KG1 (cell line): ENCODE results near the gene NET1.
"Not testable (repeated sequence)": the region's sequence is repeated elsewhere in the genome, so short reads cannot be mapped to it uniquely, and the experiment has no call there.

Source experiments
- DNase-seq: peaks from one replicate; lab custom pipeline; 2025; lab: John Stamatoyannopoulos, UW

Gene NET1

DNA sequence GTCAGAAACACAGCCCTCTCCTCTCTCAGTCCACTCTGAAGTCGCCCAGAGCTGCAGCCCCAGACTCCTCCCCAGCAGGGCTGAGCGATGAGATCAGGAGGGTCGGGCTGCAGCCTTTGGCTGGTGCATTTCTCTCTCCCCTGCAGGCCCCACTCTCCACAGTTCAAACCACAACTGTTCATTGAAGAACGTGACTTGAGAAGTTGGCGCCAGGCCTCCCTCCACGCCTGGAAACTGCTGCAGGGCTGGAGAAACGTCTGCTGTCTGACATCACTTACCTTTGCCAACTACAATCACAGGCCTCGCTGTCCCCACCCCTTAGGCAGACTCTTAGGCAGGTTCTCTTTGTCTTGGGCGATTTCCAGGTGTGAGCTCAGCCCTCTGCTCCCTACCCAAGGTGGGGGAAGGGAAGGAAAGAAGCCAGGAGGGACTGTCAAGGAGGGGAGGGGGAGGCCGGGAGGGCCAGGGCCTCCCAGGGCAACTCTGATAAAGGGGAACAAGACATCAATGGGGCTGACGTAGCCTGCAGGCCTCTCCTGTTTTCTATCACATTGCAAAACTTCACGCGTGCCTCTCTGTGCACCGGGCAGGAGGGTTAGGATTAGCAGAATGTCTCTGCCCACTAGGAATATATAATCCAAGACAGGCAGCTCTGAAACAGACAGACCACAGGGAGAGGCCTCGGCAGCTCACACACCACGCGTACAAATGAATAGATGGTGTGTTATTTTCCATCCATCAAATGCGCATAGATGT, 54.3 kb downstream of the NET1 start:
- no peak for DNase-seq

DNA sequence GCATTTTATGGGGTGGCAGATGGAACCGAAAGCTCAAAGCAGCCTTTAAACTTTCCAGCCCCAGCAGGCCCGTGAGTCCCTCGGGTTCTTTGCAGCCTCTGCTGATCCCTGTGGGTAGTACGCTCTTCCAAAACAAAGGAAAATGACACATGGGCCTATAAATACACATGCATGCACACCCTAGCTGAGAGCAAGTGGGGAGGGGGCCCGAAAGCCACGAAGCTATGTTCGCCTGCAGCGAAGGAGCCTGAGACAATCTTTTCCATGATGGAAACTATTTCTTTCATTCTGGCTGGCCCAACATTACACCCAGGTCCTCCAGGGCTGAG, 54.8 kb downstream of the NET1 start:
- DNase-seq, result no peak

DNA sequence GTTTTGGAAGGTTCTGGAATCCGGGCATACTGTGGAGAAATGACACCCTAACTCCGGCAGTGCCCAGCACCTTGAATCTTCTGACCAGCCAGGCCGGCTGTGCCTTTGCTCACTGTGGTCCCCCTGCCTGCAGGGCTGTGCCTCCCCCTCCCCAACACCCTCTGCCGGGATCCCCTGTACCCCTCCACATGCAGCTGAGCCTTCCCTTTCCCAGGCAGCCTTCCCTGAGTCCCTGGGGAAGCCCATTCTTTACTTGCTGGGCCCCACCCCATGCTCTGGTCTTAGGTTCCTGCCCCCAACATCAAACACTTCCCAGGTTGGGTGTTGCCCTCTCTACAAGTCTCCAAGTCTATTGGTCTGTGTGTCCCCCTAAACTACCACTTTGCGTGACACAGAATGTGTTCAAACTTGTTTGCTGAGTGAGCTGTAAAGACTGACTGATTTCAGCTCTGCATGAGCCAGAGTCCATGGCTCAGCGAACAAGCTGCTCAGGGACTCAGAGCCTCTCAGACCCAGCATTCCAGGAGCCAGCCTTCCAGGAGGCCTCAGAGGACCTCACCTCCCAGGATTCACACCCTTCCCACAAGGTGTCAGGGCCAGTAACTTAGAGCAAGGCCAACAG, 55.4 kb downstream of the NET1 start:
- DNase-seq, result no peak

DNA sequence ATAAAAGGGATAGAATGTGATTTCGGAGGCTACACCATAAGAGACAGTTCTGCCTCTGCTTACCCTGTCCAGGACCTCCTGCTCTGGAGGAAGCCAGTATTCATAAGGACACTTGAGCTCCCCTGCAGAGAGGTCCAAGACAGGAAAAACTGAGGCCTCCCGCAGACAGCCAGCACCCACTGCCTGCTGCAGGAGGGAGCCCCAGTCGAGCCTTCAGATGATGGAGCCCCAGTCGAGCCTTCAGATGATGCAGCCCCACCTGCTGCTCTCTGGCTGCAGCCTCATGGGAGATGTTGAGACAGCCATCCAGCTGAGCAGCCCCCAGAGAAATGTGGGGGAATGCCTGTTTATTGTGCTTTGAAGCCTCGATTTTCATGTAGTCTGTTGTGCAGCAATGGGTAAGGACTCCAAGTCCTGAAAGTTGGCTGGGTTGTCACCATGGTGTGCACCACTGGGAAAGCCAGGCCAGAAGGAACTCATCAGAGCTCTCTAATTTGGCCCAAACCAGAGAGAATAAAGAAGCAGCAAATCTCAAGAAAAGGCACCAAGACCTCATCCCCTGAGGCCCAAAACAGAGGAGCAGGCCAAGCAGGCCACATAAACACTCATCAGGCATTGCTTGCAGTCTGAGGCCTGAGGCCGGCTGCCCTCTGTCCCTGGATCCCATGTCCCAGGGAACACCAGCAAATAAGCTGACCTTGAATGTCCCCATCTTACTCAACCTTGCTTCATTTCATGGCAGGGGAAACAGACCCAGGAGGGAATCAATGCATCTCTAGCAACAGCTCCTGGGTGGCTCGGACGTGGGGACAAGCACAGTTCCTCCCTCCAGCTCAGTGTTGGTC, 56.1 kb downstream of the NET1 start:
- DNase-seq, result no peak

DNA sequence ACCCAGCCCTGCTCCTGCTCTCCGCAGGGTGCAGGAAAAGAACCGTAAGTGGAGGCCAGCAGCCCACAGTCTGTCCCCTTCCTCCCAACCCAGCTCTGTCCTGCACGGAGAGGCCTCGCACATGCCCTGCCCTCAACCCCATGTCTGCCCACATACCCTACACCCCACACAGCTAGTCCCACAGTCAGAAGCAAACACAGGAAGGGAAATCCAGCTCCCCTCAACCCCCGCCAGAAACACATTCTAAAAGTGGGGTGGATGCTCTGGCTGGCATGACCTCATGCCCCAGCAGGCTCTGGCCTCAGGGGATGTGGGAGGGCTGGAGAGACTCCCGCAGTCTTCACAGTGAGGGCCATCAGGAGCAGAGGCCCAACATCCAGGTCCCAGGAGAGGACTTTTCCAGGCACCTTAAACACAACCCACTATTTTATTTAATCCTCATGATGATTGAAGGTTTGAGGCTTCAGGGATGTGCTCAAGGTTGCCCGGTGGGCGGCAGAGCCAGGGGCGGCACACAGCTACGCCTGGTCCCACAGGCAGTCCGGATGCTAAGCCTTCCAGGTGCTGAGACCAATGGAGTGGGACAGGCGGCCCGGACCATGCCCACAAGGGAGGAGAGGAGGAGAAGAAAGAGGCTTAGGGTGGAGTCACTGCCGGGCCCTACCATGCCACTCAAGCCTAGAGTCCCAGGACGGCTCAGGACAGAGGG, 57.1 kb downstream of the NET1 start:
- no peak for DNase-seq

DNA sequence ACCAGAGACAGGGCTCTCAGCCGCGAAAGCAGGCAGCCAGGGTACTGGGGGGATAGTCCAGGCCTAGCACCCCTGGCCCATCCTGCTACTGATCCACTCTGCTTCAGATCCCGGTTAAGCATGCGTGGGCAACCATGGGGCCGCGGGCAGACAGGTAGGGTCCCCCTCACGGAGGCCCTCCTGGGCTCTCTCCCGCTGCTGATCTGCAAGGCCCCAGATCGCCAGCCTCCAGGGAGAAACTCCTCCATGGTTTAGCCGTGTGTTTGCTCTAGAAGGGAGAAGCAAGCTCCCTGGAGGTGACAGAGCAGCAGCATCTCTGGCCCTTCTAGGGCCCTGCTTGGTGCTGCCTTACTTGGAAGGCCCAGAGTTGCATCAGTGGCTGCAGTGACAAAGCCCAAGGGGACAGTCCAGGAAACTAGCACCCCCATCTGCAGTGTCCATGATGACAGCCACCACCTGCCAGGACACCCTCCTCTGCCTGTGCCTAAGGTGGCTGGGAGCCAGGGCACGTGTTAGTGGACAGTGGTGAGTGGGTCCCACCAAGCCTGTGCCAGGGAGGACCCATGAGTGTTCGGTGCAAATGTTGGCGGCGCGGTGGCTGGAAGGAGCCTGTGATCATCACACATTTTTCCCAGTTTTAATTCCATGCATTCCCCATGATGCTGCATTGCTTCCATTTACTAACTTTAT, 57.9 kb downstream of the NET1 start:
- DNase-seq, result no peak

DNA sequence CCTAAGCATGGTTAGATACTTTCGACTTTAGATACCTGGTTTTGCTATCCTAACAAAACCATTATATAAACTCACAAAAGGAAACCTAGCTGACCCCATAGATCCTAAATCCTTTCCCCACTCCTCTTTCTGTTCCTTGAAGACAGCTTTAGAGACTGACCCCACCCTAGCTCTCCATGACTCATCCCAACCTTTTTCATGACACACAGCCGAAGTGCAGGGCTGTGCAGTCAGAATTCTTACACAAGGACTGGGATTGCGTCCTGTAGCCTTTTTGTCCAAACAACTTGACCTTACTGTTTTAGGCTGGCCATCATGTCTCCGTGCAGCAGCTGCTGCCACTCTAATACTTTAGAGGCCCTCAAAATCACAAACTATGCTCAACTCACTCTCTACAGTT, 62.3 kb downstream of the NET1 start:
- not testable (repeated sequence) for DNase-seq

DNA sequence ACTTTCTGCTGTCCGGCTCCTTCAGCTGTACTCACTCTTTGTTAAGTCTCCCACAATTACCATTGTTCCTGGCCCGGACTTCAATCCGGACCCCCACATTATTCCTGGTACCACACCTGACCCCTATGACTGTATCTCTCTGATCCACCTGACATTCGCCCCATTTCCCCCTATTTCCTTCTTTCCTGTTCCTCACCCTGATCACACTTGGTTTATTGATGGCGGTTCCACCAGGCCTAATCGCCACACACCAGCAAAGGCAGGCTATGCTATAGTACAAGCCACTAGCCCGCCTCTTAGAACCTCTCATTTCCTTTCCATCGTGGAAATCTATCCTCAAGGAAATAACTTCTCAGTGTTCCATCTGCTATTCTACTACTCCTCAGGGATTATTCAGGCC, 62.7 kb downstream of the NET1 start:
- not testable (repeated sequence) for DNase-seq

DNA sequence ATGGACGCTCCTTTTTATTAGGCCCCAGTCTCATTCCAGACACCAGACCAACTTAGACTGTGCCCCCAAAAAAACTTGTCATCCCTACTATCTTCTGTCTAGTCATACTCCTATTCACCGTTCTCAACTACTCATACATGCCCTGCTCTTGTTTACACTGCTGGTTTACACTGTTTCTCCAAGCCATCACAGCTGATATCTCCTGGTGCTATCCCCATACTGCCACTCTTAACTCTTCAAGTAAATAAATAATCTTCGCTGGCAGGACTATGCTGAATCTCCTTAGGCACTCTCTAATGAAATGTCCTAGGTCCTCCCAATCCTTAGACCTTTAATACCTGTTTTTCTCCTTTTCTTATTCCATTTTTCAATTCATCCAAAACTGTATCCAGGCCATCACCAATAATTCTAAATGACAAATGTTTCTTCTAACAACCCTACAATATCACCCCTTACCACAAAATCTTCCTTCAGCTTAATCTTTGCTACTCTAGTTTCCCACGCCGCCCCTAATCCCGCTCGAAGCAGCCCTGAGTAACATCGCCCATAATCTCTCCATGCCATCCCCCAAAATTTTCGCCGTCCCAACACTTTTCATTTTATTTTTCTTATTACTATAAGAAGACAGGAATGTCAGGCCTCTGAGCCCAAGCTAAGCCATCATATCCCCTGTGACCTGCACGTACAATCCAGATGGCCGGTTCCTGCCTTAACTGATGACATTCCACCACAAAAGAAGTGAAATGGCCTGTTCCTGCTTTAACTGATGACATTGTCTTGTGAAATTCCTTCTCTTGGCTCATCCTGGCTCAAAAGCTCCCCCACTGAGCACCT, 63.8 kb downstream of the NET1 start:
- DNase-seq, result not testable (repeated sequence)

DNA sequence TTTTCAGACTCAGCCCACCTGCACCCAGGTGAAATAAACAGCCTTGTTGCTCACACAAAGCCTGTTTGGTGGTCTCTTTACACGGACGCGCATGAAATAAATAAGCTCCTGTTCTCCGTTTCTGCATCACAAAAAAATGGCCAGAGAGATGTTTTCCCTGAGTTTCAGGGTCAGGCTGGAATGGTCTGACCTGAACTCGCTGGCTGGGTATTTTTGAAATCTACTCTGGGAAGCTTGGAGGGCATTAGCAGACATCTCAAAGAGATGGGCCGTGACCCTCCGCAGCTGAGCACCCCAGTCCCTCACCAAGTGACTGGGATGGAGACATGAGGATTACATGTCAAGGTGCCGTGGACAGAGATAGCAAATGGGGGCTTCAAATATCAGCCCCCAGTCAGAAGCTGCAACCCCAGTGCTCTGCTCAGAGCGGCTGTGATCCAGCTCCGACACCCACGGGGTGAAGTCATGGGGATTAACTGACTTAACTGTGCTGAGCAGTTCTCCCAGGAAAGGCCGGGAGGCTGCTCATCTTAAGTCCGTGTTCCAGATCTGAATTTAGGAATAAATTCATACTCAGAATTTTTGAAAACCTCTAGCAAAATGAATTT, 64.7 kb downstream of the NET1 start:
- no peak for DNase-seq

DNA sequence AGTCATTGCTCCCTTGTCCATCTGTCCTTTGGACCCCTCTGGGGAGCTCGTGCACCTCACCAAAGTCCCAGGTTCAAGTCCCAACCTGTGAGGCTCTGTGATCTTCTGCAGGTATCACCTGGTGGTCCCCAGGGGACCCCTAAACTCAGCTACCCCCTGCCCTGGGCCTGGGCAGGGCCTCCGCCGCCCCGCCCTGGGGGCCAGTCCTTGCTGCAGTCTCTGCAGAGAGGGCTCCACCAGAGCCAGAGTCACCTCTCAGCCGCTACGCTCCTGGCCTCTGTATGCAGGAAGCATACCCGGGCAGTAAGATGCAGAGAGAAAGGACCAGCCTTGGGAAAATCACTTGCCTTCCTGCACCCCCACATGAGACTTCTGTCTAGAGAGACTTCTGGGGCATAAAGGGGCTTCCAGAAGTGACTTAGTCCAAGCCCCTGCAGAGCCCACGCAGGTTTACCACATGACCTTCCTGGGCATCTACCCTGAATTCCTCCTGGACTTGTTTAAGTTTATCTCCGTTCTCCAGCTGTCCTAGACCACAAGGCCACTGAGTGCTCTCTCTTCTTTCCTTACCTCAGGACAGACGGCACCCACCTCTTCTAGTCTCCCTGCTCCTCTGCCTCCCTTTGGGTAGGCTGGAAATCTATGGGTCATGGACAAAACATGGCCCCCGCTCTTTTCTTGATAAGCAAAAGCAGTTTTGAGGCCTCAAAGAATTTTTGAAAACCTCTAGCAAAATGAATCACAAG, 65.8 kb downstream of the NET1 start:
- no peak for DNase-seq

DNA sequence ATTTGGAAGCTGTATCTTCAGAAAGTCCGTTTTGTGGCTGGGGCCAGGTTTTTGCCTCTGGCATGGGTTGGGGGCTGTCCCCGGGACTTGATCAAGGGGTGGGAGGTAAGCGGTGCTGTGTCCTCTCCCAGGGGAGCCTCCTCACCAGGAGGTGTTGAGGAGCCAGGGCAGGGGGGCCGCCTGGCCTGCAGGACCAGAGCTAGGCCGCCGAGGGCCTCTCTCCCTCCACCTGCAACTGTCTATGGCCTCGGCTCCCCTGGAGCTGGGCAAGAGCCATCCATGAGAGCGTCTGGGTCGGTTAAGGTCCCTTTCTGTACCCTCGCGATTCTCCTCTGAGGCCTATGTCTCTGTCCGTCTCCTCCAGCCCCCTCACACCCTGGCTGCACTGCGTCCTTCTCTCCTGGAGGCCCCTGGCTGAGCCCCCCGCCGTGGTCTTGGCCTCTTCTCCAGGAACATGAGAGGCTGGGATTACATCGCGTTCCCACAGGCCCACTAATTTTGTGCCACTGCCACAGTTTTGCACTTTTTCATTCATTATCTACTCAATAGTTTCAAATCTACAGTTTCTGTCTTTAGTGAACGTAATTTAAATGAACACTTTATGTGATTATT, 66.4 kb downstream of the NET1 start:
- no peak for DNase-seq

DNA sequence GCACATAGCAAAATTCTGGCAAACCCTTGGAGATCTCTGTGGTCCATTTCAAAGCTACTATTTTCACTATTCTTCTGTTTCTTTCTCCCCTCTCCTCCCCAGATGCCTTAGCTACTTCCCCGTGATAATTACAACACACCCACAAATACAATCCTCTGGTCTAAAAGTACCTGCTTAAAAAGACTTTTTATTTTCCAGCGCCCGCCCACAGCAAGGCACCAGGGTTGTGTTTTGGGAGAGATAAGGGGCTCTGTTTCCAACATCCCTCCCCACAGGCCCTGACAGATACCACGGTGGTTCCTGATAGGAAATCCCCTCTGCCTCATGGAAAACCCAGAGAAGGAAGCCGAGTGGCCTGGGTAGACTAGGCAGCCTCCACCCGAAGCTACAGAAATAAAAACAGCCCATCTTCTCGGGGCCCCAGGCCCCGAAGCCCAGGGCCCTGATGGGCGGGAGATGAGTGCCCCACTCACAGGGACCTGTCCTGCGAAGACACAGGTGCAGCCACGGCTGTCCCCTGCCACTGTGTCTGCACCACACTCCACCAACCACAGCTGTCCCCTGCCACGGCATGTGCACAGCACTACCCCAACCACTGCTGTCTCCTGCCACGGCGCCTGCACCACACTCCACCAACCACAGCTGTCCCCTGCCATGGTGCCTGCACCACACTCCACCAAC, 67.3 kb downstream of the NET1 start:
- no peak for DNase-seq

DNA sequence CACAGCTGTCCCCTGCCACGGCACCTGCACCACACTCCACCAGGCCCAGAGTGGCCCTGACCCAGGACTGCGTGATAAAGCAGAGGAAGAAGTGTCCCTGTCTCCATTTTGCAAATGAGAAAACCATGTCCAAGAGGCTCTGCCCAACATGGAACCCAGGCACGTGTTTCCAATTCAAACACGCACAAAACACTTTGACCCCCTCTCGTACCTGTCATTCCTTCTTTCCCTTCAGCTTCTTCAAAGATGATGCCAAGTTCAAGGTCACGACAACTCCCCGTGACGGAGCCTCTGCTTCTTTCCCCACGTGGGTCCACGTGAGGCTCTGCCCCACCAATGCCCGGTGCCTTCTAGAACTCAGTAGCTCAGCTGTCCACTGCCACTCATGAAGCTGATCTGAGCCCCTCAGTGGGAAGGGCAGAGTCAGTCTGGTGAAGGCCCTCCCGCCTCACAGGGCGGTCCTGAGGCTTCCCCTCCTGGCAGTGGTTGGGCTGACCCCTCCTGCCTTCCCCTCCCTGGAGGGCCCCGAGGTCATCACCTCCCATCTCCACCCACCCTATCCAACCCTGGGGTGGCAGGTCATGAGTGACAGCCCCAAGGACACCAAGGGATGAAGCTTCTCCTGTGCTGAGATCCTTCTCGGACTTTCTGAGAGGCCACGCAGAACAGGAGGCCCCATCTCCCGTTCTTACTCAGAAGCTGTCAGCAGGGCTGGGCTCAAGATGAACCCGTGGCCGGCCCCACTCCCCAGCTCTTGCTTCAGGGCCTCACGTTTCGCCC, 68.0 kb downstream of the NET1 start:
- no peak for DNase-seq

DNA sequence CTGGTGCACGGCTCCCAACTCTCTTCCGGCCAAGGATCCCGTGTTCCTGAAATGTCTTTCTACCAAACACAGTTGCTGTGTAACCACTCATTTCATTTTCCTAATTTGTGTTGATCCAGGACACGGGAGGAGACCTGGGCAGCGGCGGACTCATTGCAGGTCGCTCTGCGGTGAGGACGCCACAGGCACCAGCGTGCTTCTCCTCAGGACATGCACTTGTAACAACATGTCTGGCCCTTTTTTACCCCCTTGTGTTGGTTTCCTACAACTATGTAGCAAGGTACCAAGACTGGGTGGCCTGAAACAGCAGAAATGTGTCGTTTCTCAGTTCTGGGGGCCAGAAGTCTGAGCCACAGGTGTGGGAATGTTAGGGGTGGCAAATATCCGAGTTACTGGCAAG, 68.8 kb downstream of the NET1 start:
- DNase-seq, result no peak

DNA sequence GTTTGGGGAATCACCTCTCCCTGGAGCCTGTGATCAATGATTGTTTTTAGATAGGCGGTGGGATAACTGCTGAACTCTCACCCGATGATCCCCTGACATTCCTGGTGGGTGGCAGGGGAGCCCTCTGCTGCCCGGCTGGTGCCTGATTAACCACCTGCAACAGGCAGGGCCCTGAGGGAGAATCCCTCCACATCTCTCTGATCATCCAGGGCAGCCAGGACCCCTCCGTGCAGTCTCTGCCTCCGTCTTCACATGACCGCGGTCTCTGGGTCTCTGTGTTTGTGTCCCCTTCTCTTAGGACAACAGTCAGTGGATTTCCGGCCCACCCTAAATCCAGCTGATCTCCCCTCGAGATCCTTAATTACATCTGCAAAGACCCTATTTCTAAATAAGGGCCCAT, 69.7 kb downstream of the NET1 start:
- no peak for DNase-seq

DNA sequence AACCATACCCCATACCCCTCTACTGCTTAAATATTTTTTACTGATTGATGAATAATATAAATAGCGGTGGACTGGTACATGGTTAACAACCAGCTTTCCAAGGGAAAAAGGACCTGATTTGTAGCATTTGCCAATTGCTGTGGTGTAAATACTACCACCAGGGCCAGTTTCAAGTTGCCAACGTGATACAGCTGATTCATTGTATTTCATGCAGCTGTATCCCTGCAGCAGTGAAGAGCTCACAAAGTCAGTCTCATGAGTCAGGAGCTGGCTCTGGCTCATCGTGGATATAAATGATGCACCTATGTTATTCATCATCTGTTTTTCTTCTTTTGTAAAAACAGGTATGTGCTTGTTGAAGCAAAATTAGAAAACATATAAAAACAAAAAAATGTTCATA, 71.8 kb downstream of the NET1 start:
- no peak for DNase-seq

DNA sequence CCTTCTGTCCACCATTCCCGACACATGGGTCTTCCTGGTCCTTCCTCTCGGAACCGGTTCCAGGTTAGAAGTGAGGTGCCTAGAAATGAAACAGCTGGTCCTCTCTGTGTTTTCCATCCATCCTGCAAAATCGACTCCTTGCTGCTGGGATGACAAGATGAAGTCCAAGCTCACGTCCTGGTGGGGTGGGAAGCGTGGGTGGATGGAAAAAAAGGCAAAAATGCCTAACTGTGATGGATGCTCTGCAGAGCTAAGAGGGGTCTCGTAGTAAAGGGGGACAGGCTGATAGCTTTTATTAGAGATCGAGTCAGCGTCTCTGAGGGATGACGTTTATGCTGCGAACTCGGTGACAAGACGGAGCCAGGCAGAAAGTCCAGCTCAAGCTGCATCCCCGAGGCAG, 72.9 kb downstream of the NET1 start:
- DNase-seq, result no peak
